K562 (cell line): ENCODE results near the gene TRABD.

Experiments
- CCNT2 ChIP-seq: IDR thresholded peaks from 2 replicates; pipeline ENCODE4 v1.6.1; 2011; ENCODE audit warnings: borderline replicate concordance, low read depth, mild to moderate bottlenecking, moderate library complexity, mixed read lengths, low read length; ENCODE audit not compliant: insufficient read length; ENCODE audit errors: extremely low read depth
- CTCF ChIP-seq, 3 experiments: IDR thresholded peaks in 2 of 3; conservative IDR thresholded peaks in 1 of 3; 2 replicates each; pipeline ENCODE4 v1.5.1; 2011 to 2012; ENCODE audit warnings: low read length in 3 of 3, mild to moderate bottlenecking in 3 of 3, control low read depth in 2 of 3, improper control_type of control experiment in 1 of 3, inconsistent platforms in 1 of 3, low read depth in 1 of 3, mixed read lengths in 1 of 3, moderate library complexity in 1 of 3; ENCODE audit not compliant: insufficient read depth in 2 of 3
- ELF1 ChIP-seq: fragments of 200-800 bp; sonication (Bioruptor generic); IDR thresholded peaks from 2 replicates; pipeline ENCODE4 v1.6.1; 2016; ENCODE audit warnings: missing genetic modification characterization, missing compliant biosample characterization
- KAT2B ChIP-seq: IDR thresholded peaks from one replicate; pipeline ENCODE4 v1.6.1; 2012; ENCODE audit warnings: low read depth, mild to moderate bottlenecking, control low read depth, inconsistent platforms, low read length, moderate library complexity
- MTA1 ChIP-seq: fragments of 450-650 bp; IDR thresholded peaks from 2 replicates; pipeline ENCODE4 v1.6.1; 2017; ENCODE audit warnings: borderline replicate concordance
- NCOA6 ChIP-seq: fragments of 450-650 bp; IDR thresholded peaks from 2 replicates; pipeline ENCODE4 v1.6.1; 2017; ENCODE audit warnings: mild to moderate bottlenecking
- NFRKB ChIP-seq: fragments of 450-650 bp; IDR thresholded peaks from 2 replicates; pipeline ENCODE4 v1.6.1; 2016; ENCODE audit warnings: low read depth
- PHB2 ChIP-seq: fragments of 450-650 bp; IDR thresholded peaks from 2 replicates; pipeline ENCODE4 v1.6.1; 2017; ENCODE audit warnings: low read depth
- POLR2AphosphoS2 ChIP-seq: IDR thresholded peaks from 2 replicates; pipeline ENCODE4 v1.6.1; 2012; ENCODE audit warnings: low read length, improper control_type of control experiment
- USF2 ChIP-seq: sonication (generic); formaldehyde crosslinking; IDR thresholded peaks from 2 replicates; pipeline ENCODE4 v1.5.0; 2020; ENCODE audit warnings: missing genetic modification reagents
- ZNF444 ChIP-seq: fragments of 250-450 bp; sonication (Bioruptor Pico); IDR thresholded peaks from 2 replicates; pipeline ENCODE4 v1.4.0; 2020; ENCODE audit warnings: mild to moderate bottlenecking, moderate library complexity
- ZNF830 ChIP-seq: fragments of 250-450 bp; sonication (Bioruptor Pico); IDR thresholded peaks from 2 replicates; pipeline ENCODE4 v1.5.0; 2021; ENCODE audit warnings: mild to moderate bottlenecking
- TF ChIP-seq, protein P1 (sequence below), 2 experiments: fragments of 450-650 bp; formaldehyde crosslinking in 1 of 2; IDR thresholded peaks; 2 replicates each; pipeline versions ENCODE4 v1.4.0 to v1.6.1; 2014 to 2020; ENCODE audit warnings: mild to moderate bottlenecking in 2 of 2, borderline replicate concordance in 1 of 2, low read depth in 1 of 2
- TF ChIP-seq, protein P2 (sequence below): fragments of 450-650 bp; IDR thresholded peaks from 2 replicates; pipeline ENCODE4 v1.6.1; 2017; ENCODE audit warnings: mild to moderate bottlenecking, moderate library complexity

DNA sequence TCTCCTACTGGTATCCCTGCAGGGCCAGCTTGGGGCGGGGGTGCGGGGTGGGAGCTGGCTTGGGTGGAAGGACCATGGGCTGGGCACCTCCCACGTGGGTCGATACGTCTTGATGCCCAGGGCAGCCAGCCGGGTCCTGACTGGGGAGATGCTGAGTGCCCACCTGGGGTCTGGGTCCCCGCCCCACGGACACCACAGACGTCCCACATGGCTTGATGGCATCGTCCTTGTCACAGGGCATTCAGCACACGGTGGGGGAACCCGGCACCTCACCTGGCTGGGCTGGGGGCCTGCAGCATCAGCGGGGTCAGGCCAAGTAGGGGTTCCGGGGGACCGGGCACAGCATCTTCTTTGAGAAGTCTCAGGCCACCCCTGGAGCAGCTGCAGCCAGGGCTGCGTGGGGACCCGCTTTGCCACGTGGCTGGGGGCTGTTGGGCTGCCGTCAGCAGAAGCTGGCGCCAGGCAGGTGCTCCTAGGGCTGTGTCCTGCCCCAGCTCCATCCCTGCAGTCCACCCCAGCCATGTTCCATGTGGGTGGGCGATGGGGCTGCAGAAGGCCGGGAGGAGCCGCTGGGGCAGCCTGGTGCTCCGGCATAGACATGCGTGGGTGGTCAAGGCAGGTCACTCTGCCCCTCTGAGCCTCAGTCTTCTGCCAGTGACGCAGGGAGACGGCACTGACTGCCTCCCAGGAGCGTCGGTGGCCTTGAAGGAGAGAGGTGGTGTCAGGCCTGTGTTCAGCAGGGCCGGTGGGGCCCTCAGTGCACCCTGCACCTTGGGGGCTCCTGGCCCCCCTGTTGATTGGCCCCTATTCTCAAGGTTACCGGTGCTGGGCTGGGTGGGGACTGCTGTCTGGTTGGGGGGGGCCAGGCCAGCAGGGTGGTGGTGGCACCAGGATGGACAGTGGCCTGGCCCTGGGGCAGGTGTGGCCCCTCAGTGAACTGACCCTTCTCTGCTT lies 23.5 kb downstream of the TRABD start:
- TF ChIP-seq, protein P1, sequence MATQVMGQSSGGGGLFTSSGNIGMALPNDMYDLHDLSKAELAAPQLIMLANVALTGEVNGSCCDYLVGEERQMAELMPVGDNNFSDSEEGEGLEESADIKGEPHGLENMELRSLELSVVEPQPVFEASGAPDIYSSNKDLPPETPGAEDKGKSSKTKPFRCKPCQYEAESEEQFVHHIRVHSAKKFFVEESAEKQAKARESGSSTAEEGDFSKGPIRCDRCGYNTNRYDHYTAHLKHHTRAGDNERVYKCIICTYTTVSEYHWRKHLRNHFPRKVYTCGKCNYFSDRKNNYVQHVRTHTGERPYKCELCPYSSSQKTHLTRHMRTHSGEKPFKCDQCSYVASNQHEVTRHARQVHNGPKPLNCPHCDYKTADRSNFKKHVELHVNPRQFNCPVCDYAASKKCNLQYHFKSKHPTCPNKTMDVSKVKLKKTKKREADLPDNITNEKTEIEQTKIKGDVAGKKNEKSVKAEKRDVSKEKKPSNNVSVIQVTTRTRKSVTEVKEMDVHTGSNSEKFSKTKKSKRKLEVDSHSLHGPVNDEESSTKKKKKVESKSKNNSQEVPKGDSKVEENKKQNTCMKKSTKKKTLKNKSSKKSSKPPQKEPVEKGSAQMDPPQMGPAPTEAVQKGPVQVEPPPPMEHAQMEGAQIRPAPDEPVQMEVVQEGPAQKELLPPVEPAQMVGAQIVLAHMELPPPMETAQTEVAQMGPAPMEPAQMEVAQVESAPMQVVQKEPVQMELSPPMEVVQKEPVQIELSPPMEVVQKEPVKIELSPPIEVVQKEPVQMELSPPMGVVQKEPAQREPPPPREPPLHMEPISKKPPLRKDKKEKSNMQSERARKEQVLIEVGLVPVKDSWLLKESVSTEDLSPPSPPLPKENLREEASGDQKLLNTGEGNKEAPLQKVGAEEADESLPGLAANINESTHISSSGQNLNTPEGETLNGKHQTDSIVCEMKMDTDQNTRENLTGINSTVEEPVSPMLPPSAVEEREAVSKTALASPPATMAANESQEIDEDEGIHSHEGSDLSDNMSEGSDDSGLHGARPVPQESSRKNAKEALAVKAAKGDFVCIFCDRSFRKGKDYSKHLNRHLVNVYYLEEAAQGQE (IDR thresholded peaks at IDR 0.05; ENCODE audit: borderline replicate concordance): no peak
- TF ChIP-seq, protein P1 (CRISPR knock-in tag; IDR thresholded peaks at IDR 0.05; ENCODE audit: low read depth): no peak
- TF ChIP-seq NCOA6 (no peak), MTA1 (no peak), ELF1 (no peak), KAT2B (no peak), ZNF830 (no peak), CTCF (IDR thresholded peaks at IDR 0.05 in 2 of 3, conservative IDR thresholded peaks at IDR 0.05 in 1 of 3; ENCODE audit: insufficient read depth in 2 of 3, low read depth in 1 of 3, low read length in 3 of 3) (no peak), CCNT2 (no peak), NFRKB (no peak), ZNF444 (CRISPR knock-in tag) (no peak), POLR2AphosphoS2 (no peak), USF2 (CRISPR knock-in tag) (no peak), PHB2 (no peak)
- TF ChIP-seq, protein P2, sequence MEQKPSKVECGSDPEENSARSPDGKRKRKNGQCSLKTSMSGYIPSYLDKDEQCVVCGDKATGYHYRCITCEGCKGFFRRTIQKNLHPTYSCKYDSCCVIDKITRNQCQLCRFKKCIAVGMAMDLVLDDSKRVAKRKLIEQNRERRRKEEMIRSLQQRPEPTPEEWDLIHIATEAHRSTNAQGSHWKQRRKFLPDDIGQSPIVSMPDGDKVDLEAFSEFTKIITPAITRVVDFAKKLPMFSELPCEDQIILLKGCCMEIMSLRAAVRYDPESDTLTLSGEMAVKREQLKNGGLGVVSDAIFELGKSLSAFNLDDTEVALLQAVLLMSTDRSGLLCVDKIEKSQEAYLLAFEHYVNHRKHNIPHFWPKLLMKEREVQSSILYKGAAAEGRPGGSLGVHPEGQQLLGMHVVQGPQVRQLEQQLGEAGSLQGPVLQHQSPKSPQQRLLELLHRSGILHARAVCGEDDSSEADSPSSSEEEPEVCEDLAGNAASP: no peak
